Measurements from ENCODE around the gene TBL1Y. TPM values are rescaled to one million over a fixed set of nuclear protein-coding genes. Genes with fewer than 3 reads are reported as not detected.

TBL1Y gene
- total RNA-seq, 1 donor from 2014 or later, result not detected

DNA sequence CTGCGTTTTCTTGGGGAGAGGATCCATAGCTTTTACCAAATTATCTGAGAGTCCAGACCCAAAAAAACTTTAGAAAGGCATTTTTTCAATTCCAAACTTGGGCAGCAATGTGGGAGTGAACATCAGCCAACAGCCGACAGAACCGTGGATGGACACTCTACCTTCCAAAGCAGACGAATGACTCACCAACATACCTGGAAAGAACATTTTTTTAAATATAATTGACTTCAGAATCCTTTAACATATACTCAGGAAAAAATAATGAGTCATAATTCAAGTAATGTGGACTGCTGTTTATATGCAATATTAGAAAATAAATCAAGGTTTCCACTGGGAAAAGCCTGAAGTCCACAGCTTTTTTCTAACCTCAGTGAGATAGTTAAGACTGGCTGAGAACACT, 211.7 kb downstream of the TBL1Y start:
- no peak for DNase-seq
- H3K36me3 ChIP-seq, result no peaks in the 10 kb centered on the region
- no peaks in the 10 kb centered on the region for H3K4me1 ChIP-seq
- no peak overlapping the region for H3K4me3 ChIP-seq
- no peaks in the 10 kb centered on the region for H3K27me3 ChIP-seq (ENCODE audit: low read depth)
- H3K9me3 ChIP-seq (replicated peaks), result no peaks in the 10 kb centered on the region
- TF ChIP-seq, protein P1, sequence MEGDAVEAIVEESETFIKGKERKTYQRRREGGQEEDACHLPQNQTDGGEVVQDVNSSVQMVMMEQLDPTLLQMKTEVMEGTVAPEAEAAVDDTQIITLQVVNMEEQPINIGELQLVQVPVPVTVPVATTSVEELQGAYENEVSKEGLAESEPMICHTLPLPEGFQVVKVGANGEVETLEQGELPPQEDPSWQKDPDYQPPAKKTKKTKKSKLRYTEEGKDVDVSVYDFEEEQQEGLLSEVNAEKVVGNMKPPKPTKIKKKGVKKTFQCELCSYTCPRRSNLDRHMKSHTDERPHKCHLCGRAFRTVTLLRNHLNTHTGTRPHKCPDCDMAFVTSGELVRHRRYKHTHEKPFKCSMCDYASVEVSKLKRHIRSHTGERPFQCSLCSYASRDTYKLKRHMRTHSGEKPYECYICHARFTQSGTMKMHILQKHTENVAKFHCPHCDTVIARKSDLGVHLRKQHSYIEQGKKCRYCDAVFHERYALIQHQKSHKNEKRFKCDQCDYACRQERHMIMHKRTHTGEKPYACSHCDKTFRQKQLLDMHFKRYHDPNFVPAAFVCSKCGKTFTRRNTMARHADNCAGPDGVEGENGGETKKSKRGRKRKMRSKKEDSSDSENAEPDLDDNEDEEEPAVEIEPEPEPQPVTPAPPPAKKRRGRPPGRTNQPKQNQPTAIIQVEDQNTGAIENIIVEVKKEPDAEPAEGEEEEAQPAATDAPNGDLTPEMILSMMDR (IDR thresholded peaks at IDR 0.05; ENCODE audit: borderline replicate concordance), result no peak
- intact Hi-C loops (cut with micrococcal nuclease), result no loop called here
- no peak overlapping the region for H3K27ac ChIP-seq (replicated peaks)

DNA sequence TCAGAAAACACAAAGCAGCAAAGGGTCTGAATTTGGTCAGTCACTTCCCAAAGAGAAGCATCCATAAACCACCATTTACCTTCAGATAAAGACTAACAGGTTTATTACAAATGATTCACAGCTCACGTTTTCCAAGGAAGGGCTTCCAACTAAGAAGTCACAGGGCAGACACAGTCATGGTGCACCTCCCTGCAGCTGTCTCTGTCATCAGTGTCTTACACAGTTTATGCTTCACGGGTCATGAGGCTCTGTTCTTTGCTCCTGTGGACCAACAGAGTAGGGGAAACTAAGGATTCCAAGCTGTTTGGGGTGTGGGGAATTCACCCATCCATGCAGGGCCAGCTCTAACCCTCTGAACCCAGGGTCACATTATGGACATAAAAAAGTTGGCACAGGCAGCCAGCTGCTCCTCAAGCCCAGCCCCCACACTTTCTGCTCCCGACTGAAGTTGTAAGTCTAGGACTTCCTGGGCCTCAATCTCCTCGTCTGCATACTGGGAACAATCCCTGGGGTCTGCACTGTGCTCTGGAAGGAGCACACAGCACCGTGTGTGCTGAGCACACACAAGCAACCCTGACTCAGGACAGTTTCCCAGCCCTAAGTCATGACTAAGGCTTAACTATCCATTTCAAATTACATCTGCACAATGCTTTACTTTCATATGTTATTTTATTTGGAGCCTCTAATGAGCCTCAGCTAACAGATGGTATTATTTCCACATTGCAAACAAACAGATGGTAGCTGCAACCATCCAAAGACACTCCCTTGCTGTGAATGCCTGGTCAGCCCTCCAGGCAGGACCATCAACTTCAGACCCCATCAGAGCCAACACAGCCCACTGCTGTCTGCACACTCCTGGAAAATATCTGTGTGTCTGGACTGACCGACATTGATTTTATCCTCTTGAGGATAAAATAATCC, 214.9 kb downstream of the TBL1Y start:
- H3K27ac ChIP-seq (replicated peaks), result no peak overlapping the region
- no peaks in the 10 kb centered on the region for H3K9me3 ChIP-seq (replicated peaks)
- H3K4me3 ChIP-seq, result no peak overlapping the region
- DNase-seq, result no peak
- TF ChIP-seq, protein P1 (IDR thresholded peaks at IDR 0.05; ENCODE audit: borderline replicate concordance), result no peak
- intact Hi-C loops (cut with micrococcal nuclease), result no loop called here
- no peaks in the 10 kb centered on the region for H3K27me3 ChIP-seq (ENCODE audit: low read depth)
- H3K4me1 ChIP-seq, result no peaks in the 10 kb centered on the region
- H3K36me3 ChIP-seq, result no peaks in the 10 kb centered on the region

DNA sequence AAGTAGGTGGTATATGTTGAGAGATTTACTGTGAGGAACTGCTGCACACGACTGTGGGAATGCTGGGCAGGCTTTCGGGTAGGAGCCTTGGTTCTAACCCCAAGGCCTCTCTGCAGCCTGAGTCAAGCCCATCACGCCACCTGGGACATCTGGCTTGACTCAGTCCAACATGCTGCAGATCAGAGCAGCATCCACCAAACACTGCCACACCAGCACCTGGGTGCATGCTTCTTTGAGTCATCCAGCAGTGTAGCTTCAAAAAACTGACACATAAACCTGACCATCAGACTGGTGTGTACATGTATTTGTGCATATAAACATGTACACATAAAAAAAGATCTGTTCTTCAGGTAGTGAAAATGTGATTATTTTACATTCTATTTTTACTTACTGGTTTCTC, 217.7 kb downstream of the TBL1Y start:
- TF ChIP-seq, protein P1 (IDR thresholded peaks at IDR 0.05; ENCODE audit: borderline replicate concordance), result no peak
- H3K4me1 ChIP-seq, result no peaks in the 10 kb centered on the region
- no peak overlapping the region for H3K27ac ChIP-seq (replicated peaks)
- no peak for DNase-seq
- H3K36me3 ChIP-seq, result no peaks in the 10 kb centered on the region
- intact Hi-C loops (cut with micrococcal nuclease), result no loop called here
- no peaks in the 10 kb centered on the region for H3K27me3 ChIP-seq (ENCODE audit: low read depth)
- no peak overlapping the region for H3K4me3 ChIP-seq
- no peaks in the 10 kb centered on the region for H3K9me3 ChIP-seq (replicated peaks)

Other genes starting within 250 kb of the TBL1Y start
- not detected for gene AMELY, start 1.1 kb downstream of the TBL1Y start, total RNA-seq

Data from left ventricle myocardium inferior (tissue), 1 donor.